Stimulated activated CD8-positive, alpha-beta memory T cell treated with anti-CD3 and anti-CD28 coated beads, Interleukin-15, amount 100 ng/mL, for 24 hours (primary cell): ENCODE data around the gene LYRM4.
"Not testable (repeated sequence)": the region's sequence is repeated elsewhere in the genome, so short reads cannot be mapped to it uniquely, and the experiment has no call there.

Experiments used
- DNase-seq: peaks from one replicate; pipeline ENCODE4 v3.0.0-alpha.2; 2020; ENCODE audit warnings: low read depth

Gene LYRM4

GRCh38 chr6:5142131-5142530 lies 118.6 kb downstream of the LYRM4 start:
- DNase-seq, result no peak

GRCh38 chr6:5141046-5141445 lies 119.7 kb downstream of the LYRM4 start:
- DNase-seq, result no peak

- no peak for DNase-seq
Measured at GRCh38 chr6:5139828-5140771, 120.7 kb downstream of the LYRM4 start.

GRCh38 chr6:5138995-5139827 lies 121.5 kb downstream of the LYRM4 start:
- no peak for DNase-seq

GRCh38 chr6:5136851-5137250 lies 123.9 kb downstream of the LYRM4 start:
- DNase-seq, result no peak

GRCh38 chr6:5135788-5136376 lies 124.9 kb downstream of the LYRM4 start:
- DNase-seq, result peak; percentile 8

GRCh38 chr6:5133943-5134342 lies 126.8 kb downstream of the LYRM4 start:
- no peak for DNase-seq

GRCh38 chr6:5132731-5133130 lies 128.0 kb downstream of the LYRM4 start:
- no peak for DNase-seq

- no peak for DNase-seq
Measured at GRCh38 chr6:5130135-5130866, 130.4 kb downstream of the LYRM4 start.

- no peak for DNase-seq
Measured at GRCh38 chr6:5128351-5128750, 132.4 kb downstream of the LYRM4 start.

GRCh38 chr6:5127106-5127687 lies 133.6 kb downstream of the LYRM4 start:
- DNase-seq, result no peak

GRCh38 chr6:5126214-5126613 lies 134.5 kb downstream of the LYRM4 start:
- no peak for DNase-seq

GRCh38 chr6:5125152-5126006 lies 135.4 kb downstream of the LYRM4 start:
- DNase-seq, result no peak

GRCh38 chr6:5124526-5124925 lies 136.2 kb downstream of the LYRM4 start:
- no peak for DNase-seq

GRCh38 chr6:5123296-5124143 lies 137.2 kb downstream of the LYRM4 start:
- DNase-seq, result no peak

- no peak for DNase-seq
Measured at GRCh38 chr6:5122504-5123112, 138.1 kb downstream of the LYRM4 start.

GRCh38 chr6:5121956-5122355 lies 138.8 kb downstream of the LYRM4 start:
- DNase-seq, result no peak

- DNase-seq, result no peak
Measured at GRCh38 chr6:5121479-5121878, 139.3 kb downstream of the LYRM4 start.

- DNase-seq, result not testable (repeated sequence)
Measured at GRCh38 chr6:5120543-5120942, 140.2 kb downstream of the LYRM4 start.
